GM19463 (cell line): ENCODE data around the gene MPHOSPH10.
"Not testable (repeated sequence)": the region's sequence is repeated elsewhere in the genome, so short reads cannot be mapped to it uniquely, and the experiment has no call there.

Experiments used
- ATAC-seq: cut with Tn5 transposase; IDR thresholded peaks from one replicate; pipeline ENCODE4 v1.9.1; 2021; ENCODE audit warnings: mild to moderate bottlenecking, moderate library complexity; ENCODE audit not compliant: unreplicated experiment

Gene MPHOSPH10

GRCh38 chr2:71157124-71157793, 26.8 kb downstream of the MPHOSPH10 start:
- no peak for ATAC-seq

DNA sequence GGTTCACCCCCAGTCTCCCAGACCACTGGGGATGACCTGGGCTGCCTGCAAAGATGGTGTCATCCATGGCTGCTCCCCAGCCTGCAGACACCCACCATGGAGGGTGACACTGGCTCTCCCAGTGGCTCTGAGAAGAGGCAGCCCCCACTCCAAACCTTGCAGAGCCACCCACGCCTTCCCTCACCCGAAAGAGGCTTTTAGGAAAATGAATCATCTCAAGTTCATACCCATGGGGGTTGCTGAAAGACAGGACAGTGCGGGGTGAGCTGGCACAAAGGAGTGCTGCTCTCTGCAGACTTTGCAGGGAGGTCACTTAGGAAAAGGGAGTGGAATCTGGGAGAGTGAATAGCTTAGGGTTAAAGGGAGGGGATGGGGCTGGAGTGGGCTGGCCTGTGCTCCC, 36.4 kb downstream of the MPHOSPH10 start:
- no peak for ATAC-seq

- no peak for ATAC-seq
Observed at GRCh38 chr2:71173096-71173495, 42.7 kb downstream of the MPHOSPH10 start.

DNA sequence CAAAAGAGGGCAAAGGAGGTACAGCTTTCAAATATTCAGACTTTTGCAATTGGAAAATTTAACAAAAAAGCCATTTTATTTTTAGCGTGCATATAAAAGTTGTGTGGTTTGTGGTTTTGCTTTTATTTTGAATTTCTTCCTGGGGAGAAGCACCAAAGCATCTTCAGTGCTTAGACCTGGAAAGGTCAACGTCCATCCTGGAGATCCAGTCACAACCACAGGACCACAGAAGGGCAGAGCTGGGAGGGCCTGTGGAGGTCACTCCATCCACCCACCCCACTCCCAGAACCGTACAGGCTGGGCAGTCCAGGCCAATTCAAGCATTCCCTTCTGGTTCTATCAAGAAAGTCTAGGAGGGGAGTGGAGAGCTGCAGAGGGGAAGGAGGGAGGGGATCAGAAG, 43.8 kb downstream of the MPHOSPH10 start:
- ATAC-seq = no peak

DNA sequence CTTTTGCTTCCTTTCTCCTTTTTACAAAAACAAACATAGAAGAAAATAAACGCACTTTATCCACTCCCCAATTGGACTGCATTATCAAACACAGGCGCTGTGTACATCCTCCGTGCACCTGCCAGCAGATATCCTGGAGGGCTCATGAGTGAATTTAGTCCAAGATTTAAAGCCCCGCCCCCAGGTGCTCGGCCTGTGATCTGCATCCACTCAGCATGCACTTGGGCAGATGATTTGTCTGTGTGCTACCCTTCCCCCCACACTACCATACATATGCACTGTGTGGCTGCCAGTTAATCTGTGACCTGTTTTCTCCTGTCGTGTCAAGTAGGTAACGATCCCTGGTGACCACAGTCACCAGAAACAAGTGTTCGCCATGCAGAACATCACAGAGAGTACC, 48.4 kb downstream of the MPHOSPH10 start:
- not testable (repeated sequence) for ATAC-seq

GRCh38 chr2:71181316-71181715, 50.9 kb downstream of the MPHOSPH10 start:
- no peak for ATAC-seq

DNA sequence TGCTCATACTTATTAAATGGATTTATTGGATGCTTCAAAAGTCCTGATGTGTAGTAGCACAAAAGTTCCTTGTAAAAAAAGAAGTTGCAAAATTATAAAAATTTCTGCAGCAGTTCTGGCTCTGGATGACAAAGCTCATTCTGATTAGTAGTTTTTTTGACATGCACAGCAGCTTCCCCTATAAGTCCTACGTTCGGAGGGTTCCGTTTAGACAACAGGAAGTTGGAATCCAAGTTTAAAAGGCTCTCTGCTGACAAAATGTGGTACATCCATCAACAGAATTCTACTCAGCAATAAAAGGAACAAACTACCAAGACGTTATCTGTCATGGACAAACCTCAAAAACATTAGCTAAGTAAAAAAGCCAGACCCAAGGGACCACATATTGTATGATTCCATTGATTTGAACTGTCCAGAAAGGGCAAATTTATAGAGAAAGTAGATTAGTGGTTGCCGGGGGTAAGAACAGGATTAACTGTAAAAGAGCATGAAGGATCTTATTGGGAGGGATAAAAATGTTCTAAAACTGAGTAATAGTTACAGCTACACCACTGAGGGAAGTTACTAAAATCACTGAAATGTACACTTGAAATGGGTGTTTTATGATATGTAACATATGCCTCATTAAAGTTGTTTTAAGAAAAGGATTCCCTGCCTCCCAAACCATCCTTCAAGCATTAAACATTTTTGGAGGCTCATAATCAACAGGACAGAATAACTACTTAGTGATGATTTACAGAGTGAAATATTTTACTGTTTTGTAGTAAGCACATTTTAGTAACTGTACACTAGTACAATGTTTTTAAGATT, 53.1 kb downstream of the MPHOSPH10 start:
- ATAC-seq = not testable (repeated sequence)

DNA sequence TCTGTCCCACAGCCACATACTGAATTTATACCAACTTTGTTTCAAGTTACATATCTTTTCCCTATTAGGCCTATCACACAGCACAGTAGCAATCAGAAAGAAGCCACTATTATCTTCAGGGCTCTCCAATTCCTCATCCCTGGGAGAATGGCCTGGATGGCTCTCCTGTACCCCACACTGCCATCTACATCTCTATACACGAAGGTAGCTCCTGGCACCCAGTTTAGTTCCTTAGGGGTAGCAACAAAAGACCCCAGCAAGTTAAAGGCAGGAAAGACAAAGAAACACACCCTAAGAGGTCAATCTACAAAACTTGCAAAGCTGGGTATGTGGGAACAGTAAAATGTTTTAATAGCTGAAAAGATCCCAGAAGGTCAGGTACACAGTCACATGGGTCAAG, 56.5 kb downstream of the MPHOSPH10 start:
- ATAC-seq = no peak

DNA sequence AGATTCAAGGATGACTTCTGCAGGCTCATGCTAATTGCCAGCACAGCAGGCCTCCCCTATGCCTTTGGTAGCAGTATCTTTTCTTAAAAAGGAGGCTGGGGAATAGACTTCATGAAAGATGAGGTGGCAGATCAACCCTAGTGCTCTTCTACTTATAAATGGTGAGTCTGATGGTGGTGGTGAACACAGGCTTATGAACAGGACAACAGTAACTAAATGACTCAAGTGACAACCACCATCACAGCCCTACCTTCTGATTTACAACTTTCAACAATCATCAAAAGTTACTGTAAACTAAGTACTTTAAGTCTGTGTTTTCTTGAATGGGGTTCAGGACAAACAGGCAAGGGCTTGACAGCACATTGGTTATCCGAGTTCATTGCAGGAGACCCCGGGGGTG, 57.2 kb downstream of the MPHOSPH10 start:
- ATAC-seq = no peak

DNA sequence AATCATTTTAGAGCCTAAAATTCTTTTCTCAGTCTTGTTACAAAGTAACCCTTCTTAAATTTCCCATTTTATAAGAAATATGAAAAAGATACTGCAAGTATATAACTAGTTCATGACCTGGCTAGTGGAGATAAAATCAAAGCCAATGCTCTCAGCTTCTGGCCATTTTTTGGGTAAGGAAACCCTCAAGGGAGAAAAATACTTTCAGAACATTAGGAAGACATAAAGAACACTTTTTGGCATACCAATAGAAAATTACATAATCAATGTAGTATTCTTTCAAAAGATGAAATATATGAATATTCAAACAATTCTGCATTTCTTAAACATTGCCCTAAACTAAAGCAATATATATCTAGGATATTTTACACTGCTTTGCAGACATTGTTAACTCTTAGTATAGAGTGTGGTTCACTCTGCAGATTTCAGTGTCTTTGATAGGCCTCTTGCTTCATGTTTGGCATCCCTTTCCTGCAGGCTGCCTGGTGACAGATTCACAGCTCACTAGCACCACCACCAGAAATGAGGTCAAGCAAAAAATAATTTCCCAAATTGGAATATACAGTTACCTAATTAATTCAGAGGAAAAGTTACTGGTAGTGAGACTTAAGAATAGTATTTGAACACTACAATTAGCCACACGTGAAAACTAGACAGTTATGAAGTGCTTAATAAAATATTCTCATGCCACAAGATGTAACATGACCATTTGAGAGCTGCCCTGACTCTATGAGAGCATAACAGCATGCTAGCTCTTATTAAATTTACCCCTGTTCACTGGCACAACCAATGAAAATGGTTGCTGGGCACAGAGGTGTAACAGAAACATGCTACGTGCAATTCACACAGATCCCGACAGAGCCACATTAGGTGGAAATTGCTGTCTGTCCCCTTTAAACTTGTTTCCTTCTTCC, 60.5 kb downstream of the MPHOSPH10 start:
- no peak for ATAC-seq

GRCh38 chr2:71191570-71191943, 61.1 kb downstream of the MPHOSPH10 start:
- ATAC-seq = no peak
